Loucy (cell line): Measurements from ENCODE around the gene NUMBL.

Source experiments
- H2AFZ ChIP-seq: fragments of 200-600 bp; sonication (generic); 2 replicates; pipeline ENCODE4 v1.6.0; 2016; ENCODE audit warnings: antibody characterized with exemption, mild to moderate bottlenecking, low read length, moderate library complexity
- H3F3A ChIP-seq: fragments of 200-600 bp; 2 replicates; pipeline ENCODE4 v1.6.0; 2016; ENCODE audit warnings: antibody characterized with exemption, low read depth, mild to moderate bottlenecking
- H3K27me3 ChIP-seq: fragments of 200-600 bp; sonication (generic); 2 replicates; pipeline ENCODE4 v1.6.1; 2014; ENCODE audit warnings: low read length, mild to moderate bottlenecking; ENCODE audit not compliant: insufficient read depth, poor library complexity, severe bottlenecking
- H3K36me3 ChIP-seq: fragments of 200-600 bp; sonication (generic); 2 replicates; pipeline ENCODE4 v1.6.1; 2016; ENCODE audit warnings: low read length; ENCODE audit not compliant: insufficient read depth
- H3K4me1 ChIP-seq: fragments of 200-600 bp; sonication (generic); 2 replicates; pipeline ENCODE4 v1.5.1; 2014; ENCODE audit warnings: low read length, mild to moderate bottlenecking; ENCODE audit not compliant: insufficient read depth, poor library complexity, severe bottlenecking
- H3K4me2 ChIP-seq: fragments of 200-600 bp; sonication (generic); 2 replicates; pipeline ENCODE4 v1.6.0; 2014; ENCODE audit warnings: antibody characterized with exemption, low read length, low read depth, mild to moderate bottlenecking; ENCODE audit not compliant: poor library complexity, severe bottlenecking
- H3K4me3 ChIP-seq: fragments of 200-600 bp; sonication (generic); 2 replicates; pipeline ENCODE4 v1.5.1; 2014; ENCODE audit warnings: low read length, mild to moderate bottlenecking, mixed read lengths; ENCODE audit not compliant: poor library complexity, severe bottlenecking
- H3K79me2 ChIP-seq: fragments of 200-600 bp; sonication (generic); 2 replicates; pipeline ENCODE4 v1.6.1; 2014; ENCODE audit warnings: low read length; ENCODE audit not compliant: insufficient read depth
- H3K9ac ChIP-seq: fragments of 200-600 bp; sonication (generic); 2 replicates; pipeline ENCODE4 v1.6.0; 2014; ENCODE audit warnings: mild to moderate bottlenecking, low read depth, low read length, moderate library complexity; ENCODE audit not compliant: poor library complexity, severe bottlenecking
- H3K9me2 ChIP-seq: fragments of 200-600 bp; sonication (generic); replicated peaks from 2 replicates; pipeline ENCODE4 v1.6.1; 2016; ENCODE audit warnings: low read depth, low read length, mixed read lengths
- H3K9me3 ChIP-seq: fragments of 200-600 bp; sonication (generic); 2 replicates; pipeline ENCODE4 v1.6.1; 2014; ENCODE audit warnings: mild to moderate bottlenecking, antibody characterized with exemption, low read length, low read depth; ENCODE audit not compliant: insufficient read depth
- H4K20me1 ChIP-seq: fragments of 200-600 bp; sonication (generic); 2 replicates; pipeline ENCODE4 v1.6.0; 2014; ENCODE audit warnings: antibody characterized with exemption, low read length, mild to moderate bottlenecking; ENCODE audit not compliant: insufficient read depth, poor library complexity, severe bottlenecking
- EZH2phosphoT487 ChIP-seq: fragments of 200-600 bp; IDR thresholded peaks from 2 replicates; pipeline ENCODE4 v1.6.1; 2018; ENCODE audit warnings: antibody characterized with exemption, mild to moderate bottlenecking, moderate library complexity, borderline replicate concordance
- TF ChIP-seq, protein P1 (sequence below): fragments of 200-600 bp; sonication (generic); conservative IDR thresholded peaks from 2 replicates; pipeline ENCODE4 v1.5.1; 2014; ENCODE audit warnings: mild to moderate bottlenecking, antibody characterized with exemption, low read length

NUMBL gene

DNA sequence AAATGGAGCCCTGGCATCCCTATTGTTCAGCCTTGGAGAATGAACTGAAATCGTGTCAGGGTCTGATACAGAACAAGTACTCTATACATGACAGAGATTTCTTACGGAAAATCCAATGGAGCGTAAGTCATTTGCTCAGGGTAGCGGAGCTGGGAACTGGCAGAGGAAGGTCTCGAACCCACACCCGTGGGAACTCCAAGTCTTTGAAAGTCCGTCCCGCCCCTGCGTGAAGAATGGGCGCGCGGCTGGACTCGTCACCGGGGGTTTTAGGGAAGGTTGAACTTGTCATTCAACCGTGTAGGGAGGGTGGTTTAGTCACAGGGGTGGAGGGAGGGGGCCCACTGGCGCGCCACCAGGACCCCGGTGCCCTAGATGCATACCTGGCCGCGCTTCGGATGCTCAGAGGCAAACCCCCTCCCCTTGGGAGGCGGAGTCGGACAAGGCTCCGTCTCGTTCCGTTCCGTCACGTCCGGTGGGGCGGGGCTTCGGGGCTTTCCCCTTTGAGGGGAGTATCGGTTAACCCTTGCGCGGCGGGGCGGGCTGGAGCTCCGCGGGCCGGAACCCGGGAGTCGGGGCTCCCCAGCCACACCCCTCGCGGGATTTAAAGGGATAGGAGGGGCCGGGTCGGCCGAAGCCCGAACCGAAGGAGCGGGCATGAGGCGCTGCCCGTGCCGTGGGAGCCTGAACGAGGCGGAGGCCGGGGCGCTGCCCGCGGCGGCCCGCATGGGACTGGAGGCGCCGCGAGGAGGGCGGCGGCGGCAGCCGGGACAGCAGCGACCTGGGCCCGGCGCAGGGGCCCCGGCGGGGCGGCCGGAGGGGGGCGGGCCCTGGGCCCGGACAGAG, 26.3 kb upstream of the NUMBL start, which contains the start of the genes COQ8B and ITPKC:
Gene COQ8B, minus strand, starts transcription at position 405 of the 843 bp plus-strand sequence. CDS start 2,254 bp downstream, outside the sequence.
Gene ITPKC, plus strand, starts transcription at position 631 of the 843 bp plus-strand sequence. Its CDS starts 24 bp downstream, at position 655.
- H3K27me3 ChIP-seq, result no peaks in the 10 kb centered on the region
- H3K4me1 ChIP-seq, result peaks cover 44% of the 10 kb centered on the region
- peak within 1 kb of the TSS; percentile 95 for H3K4me3 ChIP-seq
- peak within 1 kb of the TSS; percentile 96 for H3K4me2 ChIP-seq
- peaks cover 20% of the 10 kb centered on the region for H3K79me2 ChIP-seq
- H3K36me3 ChIP-seq, result no peaks in the 10 kb centered on the region
- H3K9me2 ChIP-seq, result no peaks in the 10 kb centered on the region
- no peaks in the 10 kb centered on the region for H3K9me3 ChIP-seq
- H4K20me1 ChIP-seq, result no peaks in the 10 kb centered on the region
- H2AFZ ChIP-seq, result peak within 1 kb of the TSS; percentile 96
- TF ChIP-seq EZH2phosphoT487, result no peak
- TF ChIP-seq, protein P1, sequence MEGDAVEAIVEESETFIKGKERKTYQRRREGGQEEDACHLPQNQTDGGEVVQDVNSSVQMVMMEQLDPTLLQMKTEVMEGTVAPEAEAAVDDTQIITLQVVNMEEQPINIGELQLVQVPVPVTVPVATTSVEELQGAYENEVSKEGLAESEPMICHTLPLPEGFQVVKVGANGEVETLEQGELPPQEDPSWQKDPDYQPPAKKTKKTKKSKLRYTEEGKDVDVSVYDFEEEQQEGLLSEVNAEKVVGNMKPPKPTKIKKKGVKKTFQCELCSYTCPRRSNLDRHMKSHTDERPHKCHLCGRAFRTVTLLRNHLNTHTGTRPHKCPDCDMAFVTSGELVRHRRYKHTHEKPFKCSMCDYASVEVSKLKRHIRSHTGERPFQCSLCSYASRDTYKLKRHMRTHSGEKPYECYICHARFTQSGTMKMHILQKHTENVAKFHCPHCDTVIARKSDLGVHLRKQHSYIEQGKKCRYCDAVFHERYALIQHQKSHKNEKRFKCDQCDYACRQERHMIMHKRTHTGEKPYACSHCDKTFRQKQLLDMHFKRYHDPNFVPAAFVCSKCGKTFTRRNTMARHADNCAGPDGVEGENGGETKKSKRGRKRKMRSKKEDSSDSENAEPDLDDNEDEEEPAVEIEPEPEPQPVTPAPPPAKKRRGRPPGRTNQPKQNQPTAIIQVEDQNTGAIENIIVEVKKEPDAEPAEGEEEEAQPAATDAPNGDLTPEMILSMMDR, result no peak
- peak within 1 kb of the TSS; percentile 86 for H3K9ac ChIP-seq
- no peaks in the 10 kb centered on the region for H3F3A ChIP-seq

DNA sequence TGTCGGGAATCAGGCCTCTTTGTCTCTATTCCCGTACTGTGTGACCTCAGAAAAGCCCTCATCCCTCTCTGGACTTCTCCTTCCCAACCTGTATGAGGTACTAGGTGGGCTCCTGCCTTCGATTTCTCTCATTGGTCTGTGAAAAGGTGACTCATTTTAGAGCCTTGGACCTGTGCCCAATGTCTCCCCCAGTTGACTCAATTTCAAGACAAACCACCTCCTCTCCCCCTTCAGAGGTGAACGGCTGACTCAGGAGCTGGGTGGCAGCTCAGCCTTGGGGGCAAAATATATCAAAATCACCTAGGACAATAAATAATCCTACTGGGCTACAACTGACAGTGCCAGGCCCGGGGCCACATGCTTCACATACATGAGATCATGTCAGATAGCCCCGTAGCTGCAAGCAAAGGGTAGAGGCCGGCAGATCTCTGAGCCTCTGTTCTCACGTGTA, 25.6 kb upstream of the NUMBL start:
- H3F3A ChIP-seq, result no peaks in the 10 kb centered on the region
- H3K27me3 ChIP-seq, result no peaks in the 10 kb centered on the region
- H4K20me1 ChIP-seq, result no peaks in the 10 kb centered on the region
- no peaks in the 10 kb centered on the region for H3K9me3 ChIP-seq
- peak overlapping the region; percentile 91 for H3K4me2 ChIP-seq
- H3K36me3 ChIP-seq, result no peaks in the 10 kb centered on the region
- no peaks in the 10 kb centered on the region for H3K9me2 ChIP-seq
- H2AFZ ChIP-seq, result peak overlapping the region; percentile 96
- H3K79me2 ChIP-seq, result peaks cover 20% of the 10 kb centered on the region
- H3K4me1 ChIP-seq, result peaks cover 44% of the 10 kb centered on the region
- peak overlapping the region; percentile 86 for H3K9ac ChIP-seq
- no peak for TF ChIP-seq EZH2phosphoT487
- TF ChIP-seq, protein P1, result no peak
- H3K4me3 ChIP-seq, result peak overlapping the region; percentile 95

DNA sequence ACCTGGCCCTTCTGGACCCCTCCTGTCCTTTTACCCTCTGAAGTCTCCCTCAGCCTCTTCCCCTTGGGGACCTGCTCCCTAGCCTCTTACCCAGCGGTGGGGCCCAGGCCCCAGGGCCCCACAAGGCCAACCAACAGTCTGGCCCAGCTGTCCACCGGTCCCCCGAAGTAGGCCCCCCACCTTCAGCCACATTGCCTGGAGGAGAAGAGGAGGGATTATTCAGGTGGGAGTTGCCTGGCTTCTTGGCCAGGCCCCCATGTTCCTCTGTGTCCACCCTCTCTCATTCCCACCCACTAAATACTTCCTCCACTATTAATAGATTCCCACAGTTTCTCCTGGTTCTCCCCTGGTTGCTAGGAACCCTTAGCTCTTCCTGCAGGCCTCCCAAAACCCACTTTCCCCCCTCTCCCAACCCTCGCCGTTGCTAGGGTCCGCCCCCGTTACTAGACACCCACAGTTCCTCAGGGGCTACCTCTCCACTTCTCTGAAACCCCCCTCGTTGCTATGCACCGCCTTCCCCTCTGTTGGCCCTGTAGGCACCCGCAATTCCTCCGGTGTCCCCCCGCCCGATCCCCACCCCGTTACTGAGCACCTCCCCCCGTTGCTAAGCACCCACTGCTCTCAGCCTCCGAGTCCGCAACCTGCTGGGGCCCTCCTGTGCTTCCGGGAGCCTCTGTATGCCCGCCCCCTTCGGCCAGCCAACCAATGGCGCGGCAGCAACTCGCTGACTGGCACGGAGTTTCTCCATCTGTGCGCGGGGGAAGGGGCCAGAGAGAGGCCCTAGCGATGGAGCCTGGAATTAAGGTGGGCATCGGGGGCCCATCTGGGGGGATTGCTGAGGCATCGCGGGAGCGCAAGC, 24.2 kb upstream of the NUMBL start:
- Histone ChIP-seq H3K4me1 (peaks cover 44% of the 10 kb centered on the region), H3K9me2 (no peaks in the 10 kb centered on the region), H3K27me3 (no peaks in the 10 kb centered on the region), H3K36me3 (no peaks in the 10 kb centered on the region), H3K4me2 (peak overlapping the region; percentile 91), H3K79me2 (peaks cover 20% of the 10 kb centered on the region), H3K9ac (peak overlapping the region; percentile 86), H3K4me3 (peak overlapping the region; percentile 95), H3K9me3 (no peaks in the 10 kb centered on the region), H2AFZ (peak overlapping the region; percentile 81), H4K20me1 (no peaks in the 10 kb centered on the region), H3F3A (no peaks in the 10 kb centered on the region)
- TF ChIP-seq, protein P1, result no peak
- no peak for TF ChIP-seq EZH2phosphoT487
